ENCODE results near the gene DZIP1L. TPM values are rescaled to one million over a fixed set of nuclear protein-coding genes. Genes with fewer than 3 reads are reported as not detected.
"Not testable (repeated sequence)": the region's sequence is repeated elsewhere in the genome, so short reads cannot be mapped to it uniquely, and the experiment has no call there.

Gene DZIP1L
- total RNA-seq, 1 donor from 2014 or later = 23.0 TPM

DNA sequence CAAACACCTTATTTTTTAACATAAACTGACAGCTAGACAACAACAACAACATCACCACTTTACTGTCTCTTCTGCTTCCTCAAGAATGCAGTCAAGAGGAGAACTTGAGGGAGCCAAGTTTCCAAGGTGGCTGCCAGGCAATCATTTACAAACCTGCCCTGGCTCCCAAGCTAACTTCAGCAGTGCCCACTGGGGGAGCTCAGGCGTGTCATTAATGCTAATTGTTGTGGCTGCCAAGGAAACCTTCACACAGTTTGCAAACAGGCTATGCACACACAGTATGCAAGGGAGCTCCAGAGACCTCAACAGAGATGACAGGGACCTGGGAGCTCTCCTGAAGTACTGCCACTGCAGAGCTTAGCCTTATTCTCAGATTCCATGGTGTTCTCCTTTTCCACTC is 2.1 kb downstream of the DZIP1L start:
- Mint-ChIP-seq H3K4me3 (ENCODE audit: unreplicated experiment) (peak overlapping the region; percentile 93), H3K9me3 (ENCODE audit: low read depth) (no peaks in the 10 kb centered on the region), H3K27me3 (ENCODE audit: low read depth) (no peaks in the 10 kb centered on the region), H3K4me1 (ENCODE audit: low read depth) (peaks cover 43% of the 10 kb centered on the region), H3K27ac (ENCODE audit: unreplicated experiment) (peak overlapping the region; percentile 98), H3K36me3 (ENCODE audit: low read depth) (peaks cover 5% of the 10 kb centered on the region)
- no peak for DNase-seq (ENCODE audit: low spot score)
- TF ChIP-seq, protein P1, sequence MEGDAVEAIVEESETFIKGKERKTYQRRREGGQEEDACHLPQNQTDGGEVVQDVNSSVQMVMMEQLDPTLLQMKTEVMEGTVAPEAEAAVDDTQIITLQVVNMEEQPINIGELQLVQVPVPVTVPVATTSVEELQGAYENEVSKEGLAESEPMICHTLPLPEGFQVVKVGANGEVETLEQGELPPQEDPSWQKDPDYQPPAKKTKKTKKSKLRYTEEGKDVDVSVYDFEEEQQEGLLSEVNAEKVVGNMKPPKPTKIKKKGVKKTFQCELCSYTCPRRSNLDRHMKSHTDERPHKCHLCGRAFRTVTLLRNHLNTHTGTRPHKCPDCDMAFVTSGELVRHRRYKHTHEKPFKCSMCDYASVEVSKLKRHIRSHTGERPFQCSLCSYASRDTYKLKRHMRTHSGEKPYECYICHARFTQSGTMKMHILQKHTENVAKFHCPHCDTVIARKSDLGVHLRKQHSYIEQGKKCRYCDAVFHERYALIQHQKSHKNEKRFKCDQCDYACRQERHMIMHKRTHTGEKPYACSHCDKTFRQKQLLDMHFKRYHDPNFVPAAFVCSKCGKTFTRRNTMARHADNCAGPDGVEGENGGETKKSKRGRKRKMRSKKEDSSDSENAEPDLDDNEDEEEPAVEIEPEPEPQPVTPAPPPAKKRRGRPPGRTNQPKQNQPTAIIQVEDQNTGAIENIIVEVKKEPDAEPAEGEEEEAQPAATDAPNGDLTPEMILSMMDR (IDR thresholded peaks at IDR 0.05) = no peak

DNA sequence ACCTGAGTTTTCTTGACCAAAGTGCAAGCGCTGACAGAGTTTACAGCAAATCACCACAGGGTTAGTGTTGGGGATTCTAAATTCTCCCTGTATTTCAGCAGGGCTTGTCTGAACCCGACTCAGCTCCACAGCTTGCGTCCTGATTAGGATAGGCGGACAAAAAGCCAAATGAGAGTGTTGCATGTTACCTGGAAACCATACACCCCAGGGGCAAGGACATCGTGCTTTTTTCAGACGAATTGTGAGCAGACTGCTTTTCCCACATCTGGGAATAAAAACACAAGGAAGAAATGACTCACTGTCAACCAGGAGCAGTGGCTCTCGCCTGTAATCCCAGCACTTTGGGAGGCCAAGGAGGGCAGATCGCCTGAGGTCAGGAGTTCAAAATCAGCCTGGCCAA is 3.0 kb downstream of the DZIP1L start:
- peak overlapping the region; percentile 17 for H3K4me3 Mint-ChIP-seq (ENCODE audit: unreplicated experiment)
- H3K9me3 Mint-ChIP-seq (ENCODE audit: low read depth) = no peaks in the 10 kb centered on the region
- H3K36me3 Mint-ChIP-seq (ENCODE audit: low read depth) = peaks cover 9% of the 10 kb centered on the region

DNA sequence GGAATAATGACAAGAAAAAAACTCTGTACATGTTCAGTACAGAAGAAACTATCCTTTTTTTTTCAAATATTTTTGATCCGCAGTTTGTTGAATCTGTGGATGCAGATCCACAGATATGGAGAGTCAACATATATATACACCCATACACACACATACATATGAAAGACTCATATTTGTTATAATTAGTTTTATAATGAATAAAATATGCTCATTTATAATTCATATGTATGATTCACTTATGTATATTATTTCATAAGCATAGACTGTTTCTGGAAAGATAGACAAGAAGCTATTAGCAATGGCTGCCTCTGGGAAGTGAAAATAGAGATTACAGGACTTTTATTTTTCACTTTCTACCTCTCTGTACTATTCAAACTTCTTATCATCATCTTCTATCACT is 9.8 kb downstream of the DZIP1L start:
- Mint-ChIP-seq H3K9me3 (ENCODE audit: low read depth) (no peaks in the 10 kb centered on the region), H3K4me3 (ENCODE audit: unreplicated experiment) (no peak overlapping the region), H3K27ac (ENCODE audit: unreplicated experiment) (no peak overlapping the region), H3K4me1 (ENCODE audit: low read depth) (peaks cover 2% of the 10 kb centered on the region), H3K36me3 (ENCODE audit: low read depth) (peaks cover 27% of the 10 kb centered on the region), H3K27me3 (ENCODE audit: low read depth) (no peaks in the 10 kb centered on the region)
- TF ChIP-seq, protein P1 (IDR thresholded peaks at IDR 0.05) = no peak
- DNase-seq (ENCODE audit: low spot score) = no peak

More for the DNA sequence above, 3.0 kb downstream of the DZIP1L start:
- DNase-seq (ENCODE audit: low spot score) = no peak
- H3K4me1 Mint-ChIP-seq (ENCODE audit: low read depth) = peaks cover 43% of the 10 kb centered on the region
- no peaks in the 10 kb centered on the region for H3K27me3 Mint-ChIP-seq (ENCODE audit: low read depth)
- TF ChIP-seq, protein P1 (IDR thresholded peaks at IDR 0.05) = no peak
- H3K27ac Mint-ChIP-seq (ENCODE audit: unreplicated experiment) = peak overlapping the region; percentile 69

DNA sequence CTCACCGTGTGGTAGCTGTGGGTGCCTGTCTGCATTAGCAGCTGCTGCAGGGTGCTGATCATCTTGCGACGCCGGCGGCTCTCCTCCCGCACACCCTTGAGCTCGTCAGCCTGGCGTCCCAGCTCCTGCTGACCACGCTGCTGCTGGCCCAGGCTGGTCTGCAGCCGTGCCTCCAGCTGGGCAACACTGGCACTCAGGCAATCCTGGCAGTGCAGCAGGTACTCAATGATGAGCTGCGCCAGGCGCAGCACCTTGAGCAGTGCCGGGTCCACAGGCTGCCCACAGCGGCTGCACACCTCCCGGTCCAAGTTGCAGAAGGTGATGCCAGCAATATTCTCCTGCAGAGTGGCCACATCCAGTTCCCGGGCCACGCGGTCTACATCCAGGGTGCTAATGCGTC is 11.9 kb downstream of the DZIP1L start:
- Mint-ChIP-seq H3K27ac (ENCODE audit: unreplicated experiment) (no peak overlapping the region), H3K36me3 (ENCODE audit: low read depth) (peaks cover 29% of the 10 kb centered on the region), H3K9me3 (ENCODE audit: low read depth) (no peaks in the 10 kb centered on the region), H3K4me1 (ENCODE audit: low read depth) (peaks cover 6% of the 10 kb centered on the region), H3K27me3 (ENCODE audit: low read depth) (no peaks in the 10 kb centered on the region), H3K4me3 (ENCODE audit: unreplicated experiment) (no peak overlapping the region)
- TF ChIP-seq, protein P1 (IDR thresholded peaks at IDR 0.05) = no peak
- DNase-seq (ENCODE audit: low spot score) = no peak

DNA sequence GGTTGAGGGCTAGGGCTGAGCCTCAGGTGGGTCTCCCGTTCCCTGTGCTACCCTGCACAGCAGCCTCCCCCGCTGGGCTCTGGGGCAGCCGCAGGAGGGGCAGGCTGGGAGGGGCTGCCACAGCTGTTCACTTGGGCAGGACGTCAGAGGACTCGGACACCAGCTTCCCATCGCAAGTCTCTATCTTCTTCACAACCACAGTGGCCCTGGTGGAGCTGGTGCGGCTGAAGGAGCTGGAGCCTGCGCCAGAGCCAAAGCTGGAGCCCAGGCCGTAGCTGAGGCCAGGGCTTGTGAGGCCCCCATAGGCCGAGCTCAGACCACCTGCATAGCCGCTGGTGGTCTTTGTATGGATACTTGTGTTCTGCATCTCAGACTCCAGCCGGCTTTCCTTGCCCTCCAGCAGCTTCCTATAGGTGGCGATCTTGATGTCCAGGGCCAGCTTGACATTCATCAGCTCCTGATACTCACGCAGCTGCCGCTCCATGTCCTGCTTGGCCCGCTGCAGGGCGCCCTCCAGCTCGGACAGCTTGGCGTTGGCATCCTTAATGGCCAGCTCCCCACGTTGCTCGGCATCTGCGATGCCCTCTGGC is 14.0 kb downstream of the DZIP1L start:
- H3K4me3 Mint-ChIP-seq (ENCODE audit: unreplicated experiment); H3K27ac Mint-ChIP-seq (ENCODE audit: unreplicated experiment): not testable (repeated sequence)

More for the DNA sequence above, 14.0 kb downstream of the DZIP1L start:
- H3K4me1 Mint-ChIP-seq (ENCODE audit: low read depth); H3K27me3 Mint-ChIP-seq (ENCODE audit: low read depth); H3K9me3 Mint-ChIP-seq (ENCODE audit: low read depth); DNase-seq (ENCODE audit: low spot score): not testable (repeated sequence)
- TF ChIP-seq, protein P1 (IDR thresholded peaks at IDR 0.05) = peak; percentile 40
- H3K36me3 Mint-ChIP-seq (ENCODE audit: low read depth) = peaks cover 26% of the 10 kb centered on the region
